IMR-90 (cell line): ENCODE results near the gene DUS4L. TPM values are rescaled to one million over a fixed set of nuclear protein-coding genes. Genes with fewer than 3 reads are reported as not detected.

Source experiments
- CTCF ChIP-seq: conservative IDR thresholded peaks from 2 replicates; pipeline ENCODE4 v1.5.1; 2012; ENCODE audit warnings: mild to moderate bottlenecking, low read depth, low read length, improper control_type of control experiment
- NFE2L2 ChIP-seq: fragments of 150-350 bp; IDR thresholded peaks from 2 replicates; pipeline ENCODE4 v1.6.1; 2016; ENCODE audit warnings: low read depth, mild to moderate bottlenecking, low read length
- POLR2A ChIP-seq: IDR thresholded peaks from 2 replicates; pipeline ENCODE4 v1.6.1; 2012; ENCODE audit warnings: mild to moderate bottlenecking, low read depth, low read length
- polyA plus RNA-seq, 3 experiments: library from polyadenylated mRNA; depleted of rRNA; stranded (reverse); fragments of >200 nt; gene quantifications; 2 replicates each; pipeline ENCODE4 v1.2.3, GENCODE V29; 2012; ENCODE audit warnings: low replicate concordance in 1 of 3
- total RNA-seq: library from RNA; depleted of rRNA; stranded (reverse); fragments of >200 nt; gene quantifications from 2 replicates; pipeline ENCODE4 v1.2.3, GENCODE V29; 2012

The DUS4L gene
- total and polyA plus RNA-seq, 2 of the 4 experiments (the other 2 are of a cell fraction): 4.2 to 6.6 TPM

- no peak for TF ChIP-seq CTCF
- TF ChIP-seq POLR2A: no peak
- no peak for TF ChIP-seq NFE2L2
Measured at GRCh38 chr7:107594961-107595737, 31.4 kb downstream of the DUS4L start (continued).
